Femur (tissue), 1 donor: ENCODE data around the gene GTPBP6.
"Not testable (repeated sequence)": the region's sequence is repeated elsewhere in the genome, so short reads cannot be mapped to it uniquely, and the experiment has no call there.

Source experiments
- DNase-seq: peaks from one replicate; pipeline ENCODE4 v3.0.0-alpha.2; 2017

Gene GTPBP6

GRCh38 chrX:351324-351641, 32.7 kb upstream of the GTPBP6 start:
- DNase-seq = not testable (repeated sequence)

DNA sequence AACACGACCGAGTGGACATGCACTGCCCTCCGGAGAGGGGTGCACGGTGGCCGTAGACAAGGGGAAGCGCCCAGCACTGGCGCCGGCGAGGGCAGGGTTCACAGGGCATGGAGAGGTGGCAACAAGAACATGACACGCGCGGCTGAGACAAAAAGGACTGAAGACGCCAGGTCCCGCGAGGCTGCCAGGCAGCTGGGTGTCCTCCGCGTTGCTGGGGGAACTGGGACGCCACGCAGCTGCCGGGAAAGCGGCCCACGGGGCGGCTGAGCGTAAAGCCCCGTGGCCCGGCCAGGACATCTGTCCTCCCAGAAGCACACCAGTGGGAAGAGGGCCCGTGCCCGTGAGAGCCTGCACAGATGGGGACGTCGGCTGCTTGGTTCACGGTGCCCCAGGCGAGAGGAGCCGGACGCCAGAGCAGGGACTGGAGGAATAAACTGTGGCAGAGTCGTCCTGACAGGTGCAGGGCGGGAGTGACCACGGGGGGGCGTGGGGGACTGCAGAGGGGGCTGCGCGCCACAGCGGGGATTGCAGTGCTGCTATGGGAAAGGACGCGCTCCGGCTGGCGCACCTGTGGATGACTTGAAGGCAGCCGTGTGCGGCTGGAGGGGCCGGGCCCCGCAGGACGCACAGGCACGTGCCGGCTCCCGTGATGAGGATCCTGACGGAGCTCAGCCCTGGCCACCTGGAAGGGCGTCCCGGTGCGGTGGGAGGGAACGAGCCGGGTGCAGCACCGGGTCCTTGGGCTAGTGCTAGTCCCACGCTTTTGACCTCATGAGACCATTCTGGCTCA, 32.1 kb upstream of the GTPBP6 start:
- no peak for DNase-seq

DNA sequence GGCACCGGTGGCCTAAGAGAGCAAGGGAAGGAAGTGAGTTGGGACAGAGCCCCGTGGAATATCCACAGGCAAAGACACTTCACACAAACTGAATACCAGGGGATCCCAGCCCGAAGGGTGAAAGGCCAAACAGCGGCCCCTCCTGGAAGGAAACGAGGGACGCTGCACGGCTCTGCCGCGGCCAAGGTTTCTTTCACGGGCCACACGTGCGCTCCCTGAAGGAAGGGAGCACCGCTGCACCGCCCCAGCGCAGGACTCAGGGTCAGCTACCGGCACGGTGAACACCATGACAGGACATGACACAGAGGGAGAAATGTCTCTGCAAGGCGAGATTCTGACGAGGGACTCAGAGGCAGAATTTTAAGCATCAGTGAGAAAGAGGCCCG, 31.5 kb upstream of the GTPBP6 start:
- DNase-seq = no peak

DNA sequence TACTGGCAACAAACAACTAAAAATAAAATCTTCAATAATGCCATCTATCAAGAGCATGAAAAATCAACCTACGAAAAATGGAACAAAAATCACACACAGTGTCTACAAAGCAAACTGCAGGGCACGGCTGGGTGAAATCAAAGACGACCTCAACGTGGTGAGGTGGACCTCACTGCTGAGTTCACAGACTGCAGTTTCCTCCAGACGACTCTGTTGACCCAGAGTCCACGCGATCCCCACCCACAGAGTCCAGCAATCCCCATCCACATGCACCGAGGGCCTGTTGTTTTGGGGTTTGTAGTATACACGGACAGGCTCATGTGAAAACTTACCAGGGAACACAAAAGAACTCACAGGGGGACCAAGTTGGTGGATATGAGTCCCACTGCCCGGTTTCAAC, 31.1 kb upstream of the GTPBP6 start:
- DNase-seq = no peak

DNA sequence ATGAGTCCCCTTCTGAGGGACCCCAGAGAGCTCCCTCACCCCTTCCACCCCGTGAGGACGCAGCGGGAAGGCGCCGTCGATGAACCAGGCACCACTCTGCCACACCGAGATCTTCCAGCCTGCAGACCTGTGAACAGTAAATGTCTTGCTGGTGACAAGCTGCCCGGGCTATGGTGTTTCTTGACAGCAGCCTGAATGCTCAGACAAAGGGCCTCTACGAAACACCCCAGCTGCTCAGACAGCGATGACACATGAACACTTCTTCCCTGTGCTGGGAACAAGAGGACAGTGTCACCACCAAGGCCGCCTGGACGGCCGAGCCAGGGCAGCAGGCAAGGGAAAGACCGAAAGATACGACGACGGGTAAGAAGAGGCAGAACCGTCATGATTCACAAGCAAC, 30.6 kb upstream of the GTPBP6 start:
- DNase-seq = no peak

GRCh38 chrX:348461-349117, 30.0 kb upstream of the GTPBP6 start:
- DNase-seq = no peak

DNA sequence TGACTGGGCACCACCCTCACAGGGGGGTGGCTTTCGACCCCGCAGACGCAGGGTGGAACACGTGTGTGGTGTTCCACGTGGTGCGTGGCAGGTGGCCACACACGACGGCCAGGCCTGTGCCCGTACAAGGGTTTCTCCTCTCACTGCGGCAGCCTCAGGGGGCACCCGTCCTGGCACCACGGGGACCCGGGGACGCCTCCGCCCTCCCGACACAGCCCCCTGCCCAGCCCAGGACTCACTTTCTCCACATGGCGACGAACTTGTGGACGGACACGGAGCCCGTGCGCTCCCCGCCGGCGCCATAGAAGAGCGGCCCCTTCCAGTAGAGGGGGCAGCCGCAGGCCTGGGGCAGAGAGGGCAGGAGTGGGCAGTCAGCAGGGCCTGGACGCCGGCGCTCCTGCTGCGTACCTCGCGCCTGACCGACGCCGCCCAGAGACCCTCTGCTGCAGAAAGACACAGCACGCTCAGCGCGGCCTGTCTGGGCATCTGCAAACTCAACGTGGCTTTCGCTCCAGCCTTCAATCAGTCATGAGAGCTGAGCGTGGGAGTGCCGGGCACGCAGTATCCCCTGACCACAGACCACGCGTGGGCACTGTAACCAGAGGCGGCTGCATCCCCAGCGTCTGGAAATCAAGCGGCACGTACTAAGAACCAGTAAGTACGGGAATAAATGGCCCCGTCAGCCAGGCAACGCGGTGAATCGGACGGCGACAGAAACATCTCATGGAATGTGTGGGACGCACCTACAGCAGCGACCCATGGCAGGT, 28.9 kb upstream of the GTPBP6 start:
- no peak for DNase-seq

GRCh38 chrX:346034-346813, 27.6 kb upstream of the GTPBP6 start:
- DNase-seq = no peak

GRCh38 chrX:345020-345925, 26.7 kb upstream of the GTPBP6 start:
- DNase-seq = no peak

DNA sequence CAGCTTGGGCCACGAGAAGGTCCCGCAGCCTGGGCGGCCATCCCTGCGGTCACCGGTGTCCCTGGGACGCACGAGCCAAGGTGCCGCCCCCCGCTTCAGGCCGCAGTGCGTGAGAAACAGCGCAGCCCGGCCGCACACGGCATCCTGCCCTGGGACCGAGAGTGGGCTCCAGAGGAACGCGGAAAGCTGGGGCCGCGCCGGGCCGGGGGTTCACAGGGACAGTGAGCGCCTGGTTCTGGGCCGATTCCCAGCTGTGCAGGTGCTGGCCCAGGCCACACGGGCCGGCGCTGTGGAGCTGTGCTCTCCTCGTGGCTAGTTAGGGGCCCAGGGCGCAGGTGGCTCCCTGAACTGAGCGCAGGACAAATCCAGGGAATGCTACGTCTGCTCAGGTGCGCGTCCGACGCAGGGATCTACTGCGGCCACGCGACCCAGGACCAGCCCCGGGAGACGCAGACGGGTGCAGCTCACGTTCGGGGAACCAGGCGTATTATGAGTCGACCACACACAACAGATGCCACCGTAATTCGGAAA, 25.8 kb upstream of the GTPBP6 start:
- no peak for DNase-seq

DNA sequence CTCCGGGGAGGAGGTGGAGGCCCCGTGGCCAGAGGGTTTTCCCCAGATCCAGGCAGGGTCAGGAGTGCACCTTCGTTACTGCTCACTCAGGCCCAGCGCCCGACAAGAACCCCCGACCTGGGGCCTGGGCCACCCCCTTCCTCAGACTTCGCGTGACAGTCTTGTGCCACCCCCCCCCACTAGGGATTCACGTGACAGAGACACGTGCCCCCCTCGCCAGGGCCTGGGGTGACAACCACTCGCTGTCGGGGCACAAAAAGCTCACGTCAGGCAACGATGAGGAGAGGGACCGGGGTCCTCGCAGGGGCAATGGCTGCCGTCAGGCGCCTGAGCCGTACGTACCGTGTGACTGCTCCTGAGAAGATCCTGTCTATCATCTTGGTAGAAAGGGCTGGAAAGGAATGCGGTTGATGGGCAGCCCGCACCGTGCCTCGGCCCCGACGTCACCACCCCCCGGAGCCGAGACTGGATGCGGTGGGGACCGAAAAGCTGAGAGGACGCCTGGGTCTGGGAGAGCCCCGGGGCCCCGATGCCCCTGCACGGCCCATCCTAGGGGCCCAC, 23.0 kb upstream of the GTPBP6 start:
- DNase-seq = no peak

- DNase-seq = no peak
Observed at GRCh38 chrX:340641-341423, 22.2 kb upstream of the GTPBP6 start.

- DNase-seq = no peak
Observed at GRCh38 chrX:340121-340520, 21.5 kb upstream of the GTPBP6 start.

- no peak for DNase-seq
Observed at GRCh38 chrX:338836-339400, 20.3 kb upstream of the GTPBP6 start.

DNA sequence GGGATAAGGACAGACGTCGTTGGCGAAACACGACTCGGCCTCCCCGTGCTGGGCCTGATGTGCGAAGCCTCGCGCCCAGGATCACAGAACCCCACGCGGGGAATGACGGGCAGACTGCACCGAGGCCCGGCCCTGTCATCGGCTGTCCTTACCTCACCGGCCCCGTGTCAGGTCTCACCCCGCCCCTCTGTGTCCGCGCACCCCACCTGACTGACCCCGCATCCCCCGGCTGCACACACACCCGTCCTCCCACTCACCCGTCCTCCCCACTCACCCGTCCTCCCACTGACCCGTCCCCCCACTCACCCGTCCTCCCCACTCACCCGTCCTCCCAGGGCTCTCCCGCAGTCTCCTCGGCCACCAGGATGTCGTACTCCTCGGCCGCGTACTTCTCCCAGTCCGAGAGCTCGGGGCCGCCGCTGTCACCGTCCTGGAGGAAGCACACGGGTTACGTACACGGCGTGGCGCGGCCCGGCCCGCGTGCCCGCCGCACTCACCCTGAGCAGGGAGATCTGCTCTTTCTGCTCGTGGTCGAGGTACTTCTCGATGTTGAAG, 19.8 kb upstream of the GTPBP6 start:
- DNase-seq = no peak

DNA sequence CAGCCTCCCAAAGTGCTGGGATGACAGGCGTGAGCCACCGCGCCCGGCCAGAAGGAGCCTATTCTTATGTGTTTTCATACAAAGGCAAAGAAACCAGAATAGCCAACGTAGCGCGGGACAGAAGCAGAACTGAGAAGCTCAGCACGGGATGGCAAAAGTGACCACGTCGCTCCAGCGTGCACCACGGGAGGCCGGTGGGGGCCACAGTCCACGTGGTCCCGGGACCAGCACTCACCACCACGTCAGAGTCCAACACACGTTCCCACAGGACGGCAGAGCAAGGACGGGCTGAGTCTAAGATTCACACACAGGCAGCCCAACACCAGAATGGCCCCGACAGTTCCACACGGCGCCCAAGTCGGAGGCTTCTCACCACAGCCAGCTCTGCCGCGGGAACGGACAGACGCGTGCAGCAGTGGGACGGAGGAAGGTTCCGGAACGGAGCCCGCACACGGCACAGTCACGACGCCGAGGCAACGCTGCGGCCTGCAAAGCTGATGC, 18.8 kb upstream of the GTPBP6 start:
- no peak for DNase-seq

GRCh38 chrX:336227-336626, 17.6 kb upstream of the GTPBP6 start:
- DNase-seq = no peak

GRCh38 chrX:335758-336155, 17.2 kb upstream of the GTPBP6 start:
- no peak for DNase-seq

GRCh38 chrX:334971-335757, 16.6 kb upstream of the GTPBP6 start:
- DNase-seq = no peak
